ENCODE measurements around the gene ARHGEF2. TPM values are rescaled to one million over a fixed set of nuclear protein-coding genes. Genes with fewer than 3 reads are reported as not detected.

Gene ARHGEF2
- total and polyA plus RNA-seq, 2 donors (not counting 3 experiments of a cell fraction or from before 2014, with no cell fraction given) = 59.2 to 118 TPM

DNA sequence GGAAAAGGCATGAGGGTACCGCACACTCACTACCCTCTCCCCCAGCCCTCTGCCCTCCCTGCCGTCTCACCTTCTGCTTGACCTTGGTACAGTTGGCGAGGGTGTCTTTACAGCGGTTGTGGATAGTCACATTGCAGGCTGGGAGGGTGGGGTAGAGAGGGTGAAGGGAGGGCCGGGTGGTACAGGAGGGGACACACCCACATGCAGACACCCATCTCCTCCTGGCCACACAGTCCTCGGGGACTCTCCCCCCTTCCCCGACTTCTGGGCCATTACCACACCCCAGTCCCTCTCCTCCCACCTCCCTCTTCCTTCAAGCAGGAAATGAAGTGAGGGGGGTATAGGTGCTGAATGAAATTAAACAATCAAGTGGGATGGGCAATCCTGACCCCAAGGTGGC is 11.6 kb downstream of the ARHGEF2 start:
- Histone ChIP-seq H3K36me3 (ENCODE audit: control insufficient read depth in 2 of 2, extremely low read depth in 1 of 2, insufficient read depth in 2 of 2, low read length in 2 of 2) (peaks cover 14 to 36% of the 10 kb centered on the region in 2 experiments), H3K27me3 (ENCODE audit: control insufficient read depth in 2 of 2, insufficient read depth in 2 of 2, low read length in 2 of 2) (no peaks in the 10 kb centered on the region), H3K27ac (ENCODE audit: insufficient read depth, low read depth, low read length) (peak overlapping the region; percentile 91), H3K9me1 (replicated peaks; ENCODE audit: control insufficient read depth, extremely low read depth, insufficient read depth, low read length) (no peaks in the 10 kb centered on the region), H3K9me3 (replicated peaks; ENCODE audit: control insufficient read depth, insufficient read depth, low read length) (no peaks in the 10 kb centered on the region), H2AFZ (ENCODE audit: low read depth, low read length) (no peak overlapping the region), H4K20me1 (replicated peaks; ENCODE audit: control insufficient read depth, extremely low read depth, insufficient read depth, low read length) (no peaks in the 10 kb centered on the region), H3K79me2 (ENCODE audit: control insufficient read depth, insufficient read depth, low read length) (peaks cover 45% of the 10 kb centered on the region), H3K4me1 (ENCODE audit: control insufficient read depth, extremely low read depth, insufficient read depth, low read length) (peaks cover 63% of the 10 kb centered on the region), H3K4me2 (ENCODE audit: insufficient read depth, low read length) (no peak overlapping the region), H3K9ac (replicated peaks; ENCODE audit: extremely low read depth, insufficient read depth, low read length) (peak overlapping the region; percentile 61), H3K4me3 (replicated peaks in 1 of 3; ENCODE audit: insufficient read depth in 1 of 3, low read depth in 1 of 3, low read length in 3 of 3) (no peak overlapping the region)
- no peak for DNase-seq (ENCODE audit: low read depth, low spot score)
- ChIA-PET POLR2A (interaction anchor here (1.0 to 1.5 kb wide), 2 partner anchors 10 to 14 kb away, joined by 3 to 4 read pairs; no protein-coding TSS in a partner anchor), CTCF (interaction anchor here (1.3 to 5.5 kb wide), 8 partner anchors 8 to 258 kb away, joined by 3 to 41 read pairs (median 8); partner anchors contain the start of genes ARHGEF2 and UBQLN4)
- peak; percentile 24 for FAIRE-seq
- TF ChIP-seq GATA2 (IDR thresholded peaks at IDR 0.05; ENCODE audit: insufficient read depth, insufficient read length, low read depth, low read length) (no peak), FOS (IDR thresholded peaks at IDR 0.05; ENCODE audit: borderline replicate concordance, insufficient read depth, low read length) (no peak), POLR2AphosphoS5 (IDR thresholded peaks at IDR 0.05; ENCODE audit: insufficient read depth, low read depth, low read length) (no peak), POLR2A (IDR thresholded peaks at IDR 0.05; ENCODE audit: low read depth, low read length) (no peak), MYC (IDR thresholded peaks at IDR 0.05; ENCODE audit: low read depth, low read length) (no peak), EZH2 (IDR thresholded peaks at IDR 0.05; ENCODE audit: borderline replicate concordance, low read depth, low read length, severe bottlenecking) (no peak), JUN (IDR thresholded peaks at IDR 0.05; ENCODE audit: borderline replicate concordance, insufficient read depth, insufficient read length, low read depth) (no peak)
- TF ChIP-seq, protein P1, sequence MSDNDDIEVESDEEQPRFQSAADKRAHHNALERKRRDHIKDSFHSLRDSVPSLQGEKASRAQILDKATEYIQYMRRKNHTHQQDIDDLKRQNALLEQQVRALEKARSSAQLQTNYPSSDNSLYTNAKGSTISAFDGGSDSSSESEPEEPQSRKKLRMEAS (IDR thresholded peaks at IDR 0.05; ENCODE audit: insufficient read depth, insufficient read length) = no peak
- TF ChIP-seq, protein P2, sequence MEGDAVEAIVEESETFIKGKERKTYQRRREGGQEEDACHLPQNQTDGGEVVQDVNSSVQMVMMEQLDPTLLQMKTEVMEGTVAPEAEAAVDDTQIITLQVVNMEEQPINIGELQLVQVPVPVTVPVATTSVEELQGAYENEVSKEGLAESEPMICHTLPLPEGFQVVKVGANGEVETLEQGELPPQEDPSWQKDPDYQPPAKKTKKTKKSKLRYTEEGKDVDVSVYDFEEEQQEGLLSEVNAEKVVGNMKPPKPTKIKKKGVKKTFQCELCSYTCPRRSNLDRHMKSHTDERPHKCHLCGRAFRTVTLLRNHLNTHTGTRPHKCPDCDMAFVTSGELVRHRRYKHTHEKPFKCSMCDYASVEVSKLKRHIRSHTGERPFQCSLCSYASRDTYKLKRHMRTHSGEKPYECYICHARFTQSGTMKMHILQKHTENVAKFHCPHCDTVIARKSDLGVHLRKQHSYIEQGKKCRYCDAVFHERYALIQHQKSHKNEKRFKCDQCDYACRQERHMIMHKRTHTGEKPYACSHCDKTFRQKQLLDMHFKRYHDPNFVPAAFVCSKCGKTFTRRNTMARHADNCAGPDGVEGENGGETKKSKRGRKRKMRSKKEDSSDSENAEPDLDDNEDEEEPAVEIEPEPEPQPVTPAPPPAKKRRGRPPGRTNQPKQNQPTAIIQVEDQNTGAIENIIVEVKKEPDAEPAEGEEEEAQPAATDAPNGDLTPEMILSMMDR (IDR thresholded peaks at IDR 0.05; ENCODE audit: extremely low read depth in 1 of 2, insufficient read depth in 1 of 2, low read depth in 1 of 2, low read length in 2 of 2) = no peak
- dilution Hi-C loops (cut with MboI; ENCODE audit: extremely low pct_ligation_motif_present, low sequenced_read_pairs) (no loop called here), intact Hi-C loops (cut with micrococcal nuclease) (loop anchor here (1.0 to 10.0 kb wide), 3 partner anchors 11 to 168 kb away; no protein-coding TSS in a partner anchor)
- no TSS peak for BruUV-seq (replicated peaks)

Data from endothelial cell of umbilical vein (primary cell).